ENCODE results near the gene NOVA1. TPM values are rescaled to one million over a fixed set of nuclear protein-coding genes. Genes with fewer than 3 reads are reported as not detected.

The NOVA1 gene
- polyA plus RNA-seq, 3 donors = 0.01 TPM; not detected in 2

DNA sequence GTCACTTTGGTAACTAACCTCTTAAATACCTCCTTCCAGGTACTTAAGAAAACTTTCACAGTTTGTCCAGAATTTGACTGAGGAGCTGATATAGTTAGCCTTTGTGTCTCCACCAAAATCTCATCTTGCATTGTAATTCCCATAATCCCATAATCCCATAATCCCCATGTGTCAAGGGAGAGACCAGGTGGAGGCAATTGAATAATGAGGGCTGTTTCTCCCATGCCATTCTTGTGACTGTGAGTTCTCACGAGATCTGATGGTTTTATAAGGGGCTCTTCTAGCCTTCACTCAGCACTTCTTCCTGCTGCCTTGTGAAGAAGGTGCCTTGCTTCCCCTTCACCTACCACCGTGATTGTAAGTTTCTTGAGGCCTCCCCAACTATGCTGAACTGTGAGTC, 7.8 kb upstream of the NOVA1 start:
- TF ChIP-seq, protein P1, sequence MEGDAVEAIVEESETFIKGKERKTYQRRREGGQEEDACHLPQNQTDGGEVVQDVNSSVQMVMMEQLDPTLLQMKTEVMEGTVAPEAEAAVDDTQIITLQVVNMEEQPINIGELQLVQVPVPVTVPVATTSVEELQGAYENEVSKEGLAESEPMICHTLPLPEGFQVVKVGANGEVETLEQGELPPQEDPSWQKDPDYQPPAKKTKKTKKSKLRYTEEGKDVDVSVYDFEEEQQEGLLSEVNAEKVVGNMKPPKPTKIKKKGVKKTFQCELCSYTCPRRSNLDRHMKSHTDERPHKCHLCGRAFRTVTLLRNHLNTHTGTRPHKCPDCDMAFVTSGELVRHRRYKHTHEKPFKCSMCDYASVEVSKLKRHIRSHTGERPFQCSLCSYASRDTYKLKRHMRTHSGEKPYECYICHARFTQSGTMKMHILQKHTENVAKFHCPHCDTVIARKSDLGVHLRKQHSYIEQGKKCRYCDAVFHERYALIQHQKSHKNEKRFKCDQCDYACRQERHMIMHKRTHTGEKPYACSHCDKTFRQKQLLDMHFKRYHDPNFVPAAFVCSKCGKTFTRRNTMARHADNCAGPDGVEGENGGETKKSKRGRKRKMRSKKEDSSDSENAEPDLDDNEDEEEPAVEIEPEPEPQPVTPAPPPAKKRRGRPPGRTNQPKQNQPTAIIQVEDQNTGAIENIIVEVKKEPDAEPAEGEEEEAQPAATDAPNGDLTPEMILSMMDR (IDR thresholded peaks at IDR 0.05) = no peak
- Histone ChIP-seq H3K27ac (ENCODE audit: low read depth in 1 of 2, low read length in 2 of 2) (no peak overlapping the region), H3K4me2 (replicated peaks; ENCODE audit: extremely low read depth, low read length, poor library complexity, severe bottlenecking) (no peak overlapping the region), H3K9ac (ENCODE audit: insufficient read depth, low read length, poor library complexity, severe bottlenecking) (no peak overlapping the region), H3K79me2 (ENCODE audit: insufficient read depth, low read length) (no peaks in the 10 kb centered on the region), H4K20me1 (ENCODE audit: insufficient read depth, low read length) (no peaks in the 10 kb centered on the region), H3K4me3 (replicated peaks in 1 of 3; ENCODE audit: low read depth in 2 of 3, low read length in 3 of 3) (no peak overlapping the region), H2AFZ (ENCODE audit: insufficient read depth, low read depth, low read length, poor library complexity, severe bottlenecking) (no peak overlapping the region), H3K36me3 (replicated peaks in 1 of 2; ENCODE audit: control insufficient read depth in 1 of 2, insufficient read depth in 2 of 2, low read length in 2 of 2) (no peaks in the 10 kb centered on the region), H3K27me3 (ENCODE audit: control insufficient read depth in 2 of 2, insufficient read depth in 2 of 2, low read length in 2 of 2) (peaks cover 0 to 2% of the 10 kb centered on the region in 2 donors), H3K9me3 (replicated peaks in 1 of 2; ENCODE audit: control insufficient read depth in 1 of 2, insufficient read depth in 1 of 2, low read length in 2 of 2) (no peaks in the 10 kb centered on the region), H3K4me1 (ENCODE audit: control insufficient read depth in 1 of 2, insufficient read depth in 2 of 2, low read length in 2 of 2) (no peaks in the 10 kb centered on the region)
- Mint-ChIP-seq H3K36me3 (no peaks in the 10 kb centered on the region), H3K27me3 (ENCODE audit: low read depth in 3 of 3) (peaks cover 0 to 2% (median 0%) of the 10 kb centered on the region in 3 donors), H3K4me1 (no peaks in the 10 kb centered on the region), H3K4me3 (no peak overlapping the region), H3K27ac (no peak overlapping the region), H3K9me3 (no peaks in the 10 kb centered on the region)
- DNase-seq = no peak
- intact Hi-C loops (cut with micrococcal nuclease) = no loop called here
- WGBS (ENCODE audit: insufficient coverage) = no CpG with 5 or more reads among the region's 2 CpGs

DNA sequence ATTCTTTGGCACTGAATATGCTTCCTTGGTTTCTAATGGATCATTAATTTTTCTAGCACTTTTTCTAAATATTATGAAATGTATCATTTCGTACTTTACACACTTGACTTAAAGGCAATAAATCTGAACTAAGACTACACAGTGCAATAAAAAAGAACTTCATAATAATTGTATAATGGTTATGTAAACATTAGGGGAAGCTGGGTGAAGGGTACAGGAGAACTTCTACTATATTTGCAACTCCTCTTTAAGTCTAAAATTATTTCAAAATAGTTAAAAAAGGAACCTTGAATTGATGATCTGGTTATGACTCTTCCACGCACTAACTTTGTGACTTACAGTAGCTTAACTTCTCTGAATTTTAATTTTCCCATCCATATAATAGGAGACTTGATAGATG, 5.1 kb upstream of the NOVA1 start:
- Histone ChIP-seq H4K20me1 (ENCODE audit: insufficient read depth, low read length) (no peaks in the 10 kb centered on the region), H3K4me2 (replicated peaks; ENCODE audit: extremely low read depth, low read length, poor library complexity, severe bottlenecking) (no peak overlapping the region), H3K9ac (ENCODE audit: insufficient read depth, low read length, poor library complexity, severe bottlenecking) (no peak overlapping the region), H3K36me3 (replicated peaks in 1 of 2; ENCODE audit: control insufficient read depth in 1 of 2, insufficient read depth in 2 of 2, low read length in 2 of 2) (no peaks in the 10 kb centered on the region), H3K9me3 (replicated peaks in 1 of 2; ENCODE audit: control insufficient read depth in 1 of 2, insufficient read depth in 1 of 2, low read length in 2 of 2) (peaks cover 0 to 11% of the 10 kb centered on the region in 2 donors), H3K27ac (ENCODE audit: low read depth in 1 of 2, low read length in 2 of 2) (no peak overlapping the region), H3K79me2 (ENCODE audit: insufficient read depth, low read length) (no peaks in the 10 kb centered on the region), H3K4me1 (ENCODE audit: control insufficient read depth in 1 of 2, insufficient read depth in 2 of 2, low read length in 2 of 2) (no peaks in the 10 kb centered on the region), H2AFZ (ENCODE audit: insufficient read depth, low read depth, low read length, poor library complexity, severe bottlenecking) (no peak overlapping the region), H3K27me3 (ENCODE audit: control insufficient read depth in 2 of 2, insufficient read depth in 2 of 2, low read length in 2 of 2) (peaks cover 23 to 24% of the 10 kb centered on the region in 2 donors), H3K4me3 (replicated peaks in 1 of 3; ENCODE audit: low read depth in 2 of 3, low read length in 3 of 3) (no peak overlapping the region)
- intact Hi-C loops (cut with micrococcal nuclease) = no loop called here
- TF ChIP-seq, protein P1 (IDR thresholded peaks at IDR 0.05) = no peak
- Mint-ChIP-seq H3K4me3 (no peak overlapping the region), H3K27ac (no peak overlapping the region), H3K36me3 (no peaks in the 10 kb centered on the region), H3K9me3 (peaks cover 0 to 6% (median 0%) of the 10 kb centered on the region in 7 donors), H3K4me1 (no peaks in the 10 kb centered on the region), H3K27me3 (ENCODE audit: low read depth in 3 of 3) (peaks cover 17 to 24% (median 19%) of the 10 kb centered on the region in 3 donors)
- WGBS (ENCODE audit: insufficient coverage) = no CpG with 5 or more reads among the region's 2 CpGs
- DNase-seq = no peak

Data from CD14-positive monocyte (primary cell).